NCI-H345 treated with DMSO at 0.1 percent for 48 hours (cell line): ENCODE data around the gene HOXC10.

Experiments used
- DNase-seq: peaks from one replicate; lab custom pipeline; 2025; ENCODE audit not compliant: unreplicated experiment; lab: John Stamatoyannopoulos, UW

HOXC10 gene

DNA sequence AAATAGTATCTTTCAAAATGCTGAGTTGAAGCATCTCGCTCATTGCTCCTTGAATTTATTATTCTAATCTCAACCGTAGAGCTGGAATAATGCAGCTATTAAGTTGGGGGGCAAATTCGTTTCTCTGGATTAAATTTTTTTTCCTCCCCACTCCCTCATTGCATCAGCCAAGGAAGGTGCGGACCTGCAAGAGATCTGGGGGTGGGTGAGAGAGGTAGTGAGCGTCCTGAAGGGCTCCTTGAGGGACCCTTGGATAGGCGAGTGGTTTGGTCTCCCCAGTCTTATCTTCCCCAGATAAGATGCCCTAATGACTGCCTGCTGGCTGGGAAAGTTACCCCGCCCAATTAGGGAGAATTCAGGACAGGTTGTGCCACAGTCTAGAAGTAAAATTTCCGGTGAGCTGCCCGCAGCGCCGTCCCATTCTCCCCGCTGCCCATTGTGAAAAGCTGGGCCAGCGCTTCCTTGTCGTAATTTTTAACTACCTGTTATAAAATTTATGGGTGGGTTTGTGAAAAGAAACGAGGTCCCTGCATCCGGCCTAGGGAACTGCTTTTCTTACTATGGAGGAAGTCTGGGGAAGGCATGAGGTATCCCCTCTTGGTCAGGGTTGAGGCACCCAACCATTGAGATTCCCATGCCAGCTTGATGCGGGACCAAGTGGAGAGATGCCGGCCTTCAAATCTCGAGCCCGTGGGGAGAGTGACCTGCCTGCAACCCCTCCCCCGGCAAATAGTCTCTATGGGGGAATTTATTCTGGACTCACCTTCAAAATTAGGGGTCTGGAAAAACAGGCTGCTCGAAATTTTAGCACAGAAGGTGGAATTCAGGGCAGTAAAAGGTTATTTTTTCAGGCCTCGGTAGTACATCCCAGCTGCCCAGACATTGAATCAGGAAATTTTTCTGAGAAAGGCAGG lies 30.3 kb downstream of the HOXC10 start:
- DNase-seq: no peak

GRCh38 chr12:54016051-54016450 lies 31.1 kb downstream of the HOXC10 start:
- DNase-seq: no peak

DNA sequence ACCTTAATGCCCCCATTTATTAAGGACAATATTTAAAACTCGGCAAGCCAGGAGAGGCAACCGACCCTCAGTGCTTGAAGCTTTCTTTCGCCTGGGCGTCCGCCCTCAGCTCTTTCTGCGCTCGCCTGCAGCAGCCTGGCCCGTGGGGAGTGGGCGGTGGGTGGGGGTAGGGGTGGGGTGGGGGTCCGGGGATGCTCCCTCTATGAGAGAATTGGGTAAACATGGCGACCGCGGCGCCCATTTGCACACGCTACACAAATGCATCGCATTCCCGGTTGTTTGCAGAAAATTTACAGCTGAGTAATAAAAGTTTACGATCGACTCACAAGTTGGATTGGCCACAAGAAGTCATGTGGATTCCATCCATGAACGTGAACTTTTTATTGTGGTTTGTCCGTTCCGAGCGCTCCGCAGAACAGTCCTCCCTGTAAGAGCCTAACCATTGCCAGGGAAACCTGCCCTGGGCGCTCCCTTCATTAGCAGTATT lies 31.6 kb downstream of the HOXC10 start:
- DNase-seq: no peak

DNA sequence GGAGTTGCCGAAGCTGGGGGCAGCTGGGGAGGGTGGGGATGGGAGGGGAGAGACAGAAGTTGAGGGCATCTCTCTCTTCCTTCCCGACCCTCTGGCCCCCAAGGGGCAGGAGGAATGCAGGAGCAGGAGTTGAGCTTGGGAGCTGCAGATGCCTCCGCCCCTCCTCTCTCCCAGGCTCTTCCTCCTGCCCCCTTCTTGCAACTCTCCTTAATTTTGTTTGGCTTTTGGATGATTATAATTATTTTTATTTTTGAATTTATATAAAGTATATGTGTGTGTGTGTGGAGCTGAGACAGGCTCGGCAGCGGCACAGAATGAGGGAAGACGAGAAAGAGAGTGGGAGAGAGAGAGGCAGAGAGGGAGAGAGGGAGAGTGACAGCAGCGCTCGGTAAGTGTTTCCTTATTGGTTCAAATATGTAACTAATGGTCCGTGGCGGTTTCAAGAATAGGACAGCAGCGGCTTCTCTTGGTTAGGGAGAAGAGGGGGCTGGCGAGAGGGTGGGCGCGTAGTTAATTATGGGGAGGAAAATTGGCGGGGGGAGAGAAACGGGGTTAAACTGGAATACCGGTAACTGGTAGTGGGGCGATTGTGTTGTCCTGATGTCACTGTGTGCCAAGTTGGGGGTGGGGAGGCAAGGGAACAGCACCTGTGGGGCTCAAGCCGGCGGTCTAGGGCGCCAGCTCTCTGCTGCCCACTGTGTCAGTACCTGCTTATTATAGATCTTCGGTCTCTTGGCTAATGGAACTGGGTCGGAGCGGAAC lies 32.3 kb downstream of the HOXC10 start:
- no peak for DNase-seq

DNA sequence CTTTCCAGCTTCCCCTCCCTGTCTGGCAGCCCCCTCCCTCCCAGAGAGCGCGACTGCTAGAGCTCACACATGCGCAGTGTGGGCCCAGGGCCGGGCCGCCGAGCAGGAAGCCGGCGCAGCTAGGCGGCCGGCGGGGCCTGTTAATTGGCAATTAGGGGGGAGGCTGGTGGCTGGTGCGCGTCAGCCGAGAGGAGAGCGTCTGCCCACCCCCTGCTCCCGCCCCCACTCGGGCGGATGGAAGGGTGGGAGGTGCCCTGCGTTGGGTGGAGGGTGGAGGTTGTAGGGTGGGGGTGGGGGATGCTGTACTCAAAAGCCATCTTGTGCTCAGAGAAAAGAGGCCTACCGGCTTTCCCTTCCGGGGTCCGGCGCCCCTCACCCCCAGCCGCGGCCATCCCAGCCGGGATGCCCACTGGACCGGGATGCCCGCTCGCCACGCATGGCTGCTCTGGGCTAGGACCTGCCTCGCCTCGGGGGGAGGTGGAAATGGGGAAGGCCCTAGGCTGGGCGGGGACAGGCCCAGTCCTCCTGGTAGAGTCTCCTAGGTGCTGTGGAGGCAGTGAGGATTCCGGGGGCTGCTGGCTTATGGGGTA lies 33.0 kb downstream of the HOXC10 start:
- peak; percentile 53 for DNase-seq

DNA sequence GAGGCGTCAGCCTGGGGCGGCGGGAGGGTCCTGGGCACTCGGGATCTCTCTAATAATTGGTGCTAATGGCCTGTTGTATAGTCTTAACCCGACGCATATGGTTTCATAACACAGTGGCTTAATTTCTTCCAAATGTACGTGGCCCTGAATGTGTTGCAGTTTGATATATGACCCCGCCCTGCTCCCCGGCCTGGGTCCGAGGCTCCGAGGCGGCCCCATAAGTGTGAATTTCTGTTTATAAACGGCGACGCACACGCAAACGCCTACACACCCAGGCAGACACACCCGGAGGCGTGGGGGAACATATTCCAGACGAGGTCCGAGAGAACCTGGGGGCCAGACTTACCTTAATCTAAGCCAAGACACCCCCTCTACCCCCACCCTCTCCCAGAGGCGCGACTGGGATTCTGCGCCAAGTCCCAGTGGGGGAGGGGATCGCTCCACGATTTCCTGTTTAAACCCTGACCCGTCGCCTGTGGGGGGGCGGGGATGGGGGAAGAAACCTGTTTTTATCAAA lies 33.6 kb downstream of the HOXC10 start:
- no peak for DNase-seq

DNA sequence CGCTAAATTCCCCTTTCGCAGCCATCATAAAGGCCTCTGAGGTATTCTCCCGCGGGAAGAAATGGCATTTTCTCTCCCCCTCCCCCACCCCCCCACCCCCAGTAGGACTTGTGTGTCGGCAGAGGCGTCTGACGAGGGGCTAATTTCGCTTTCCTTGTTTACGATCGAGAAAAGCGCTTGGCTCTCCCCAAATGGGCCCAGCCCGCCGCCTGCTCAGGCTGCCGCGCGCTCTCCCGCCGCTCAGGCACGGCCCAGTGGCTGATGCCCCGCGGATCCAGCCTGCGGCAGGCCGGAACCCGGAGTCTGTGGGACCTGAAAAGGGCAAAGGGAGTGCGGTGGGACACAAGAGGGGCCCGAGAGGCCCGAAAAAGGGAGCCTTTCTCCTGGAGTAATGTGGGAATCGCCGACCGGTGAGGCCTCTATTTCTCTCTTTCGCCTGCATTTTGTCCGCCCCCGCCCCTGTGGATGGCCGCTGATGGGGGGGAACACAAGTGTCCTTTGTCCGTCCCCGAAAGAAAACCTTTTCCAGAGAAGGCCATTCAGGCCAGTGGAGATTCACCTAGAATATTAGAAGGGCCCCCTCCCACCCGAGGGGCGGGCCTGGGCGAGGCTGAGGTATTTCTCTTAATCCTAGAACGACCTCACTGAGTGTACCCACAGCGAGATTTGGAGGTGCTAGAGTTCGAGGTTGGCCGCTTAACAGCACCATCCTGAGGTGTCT lies 34.3 kb downstream of the HOXC10 start:
- no peak for DNase-seq

DNA sequence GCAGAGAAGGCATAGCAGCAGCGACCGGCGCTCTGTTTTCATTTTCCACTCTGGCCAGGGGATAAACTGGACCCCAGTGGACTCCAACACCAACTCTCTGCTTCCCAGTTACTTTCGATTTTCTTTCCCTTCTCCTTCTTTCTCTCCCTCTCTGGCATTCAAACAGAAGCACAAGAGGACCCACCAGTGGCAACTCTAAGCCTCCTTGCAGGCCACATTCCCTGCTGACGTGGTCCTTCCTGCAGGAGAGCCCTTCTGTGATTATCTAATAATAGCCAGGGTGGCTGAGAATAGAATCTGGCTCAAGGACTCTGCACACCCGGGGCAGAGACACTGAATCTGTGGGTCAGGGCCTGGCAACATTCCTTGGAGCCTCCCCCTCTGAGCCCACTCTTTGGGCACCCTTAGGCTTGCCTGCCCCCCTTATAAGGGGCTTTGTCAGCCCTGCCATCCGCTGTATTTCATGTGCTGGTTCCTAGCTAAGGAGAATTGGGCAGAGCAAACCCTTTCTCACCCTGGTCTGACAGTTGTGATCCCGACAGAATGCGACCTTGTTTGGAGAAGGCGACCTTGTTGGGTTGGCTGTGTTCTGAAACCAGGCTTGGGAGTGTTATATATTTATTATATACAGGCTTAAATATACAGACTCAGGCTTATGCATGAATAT lies 35.1 kb downstream of the HOXC10 start:
- no peak for DNase-seq

- no peak for DNase-seq
These were observed 35.9 kb downstream of the HOXC10 start for GRCh38 chr12:54020591-54021405.

- no peak for DNase-seq
These were observed 36.6 kb downstream of the HOXC10 start for GRCh38 chr12:54021432-54022013.

- no peak for DNase-seq
These were observed 38.3 kb downstream of the HOXC10 start for GRCh38 chr12:54022960-54023884.

DNA sequence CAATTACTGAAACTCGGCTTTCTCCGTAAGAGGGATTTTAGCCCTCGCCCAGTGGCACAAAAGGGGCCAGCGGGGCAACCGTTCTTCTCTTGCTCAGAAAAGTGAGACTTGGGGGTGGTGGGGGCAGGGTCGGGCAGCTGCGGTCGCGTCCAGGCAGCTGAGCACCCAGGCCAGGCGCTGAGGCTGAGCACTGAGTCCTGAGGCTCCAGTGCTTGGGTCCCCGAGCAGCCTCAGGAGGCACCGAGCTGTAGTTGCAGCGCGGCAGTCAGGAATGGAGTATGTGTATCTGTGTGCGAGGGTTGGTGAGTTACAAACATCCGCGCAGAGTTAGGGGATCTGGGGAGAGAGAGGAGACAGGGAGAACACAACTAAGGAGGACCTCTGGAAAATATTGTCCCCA lies 39.2 kb downstream of the HOXC10 start:
- no peak for DNase-seq

DNA sequence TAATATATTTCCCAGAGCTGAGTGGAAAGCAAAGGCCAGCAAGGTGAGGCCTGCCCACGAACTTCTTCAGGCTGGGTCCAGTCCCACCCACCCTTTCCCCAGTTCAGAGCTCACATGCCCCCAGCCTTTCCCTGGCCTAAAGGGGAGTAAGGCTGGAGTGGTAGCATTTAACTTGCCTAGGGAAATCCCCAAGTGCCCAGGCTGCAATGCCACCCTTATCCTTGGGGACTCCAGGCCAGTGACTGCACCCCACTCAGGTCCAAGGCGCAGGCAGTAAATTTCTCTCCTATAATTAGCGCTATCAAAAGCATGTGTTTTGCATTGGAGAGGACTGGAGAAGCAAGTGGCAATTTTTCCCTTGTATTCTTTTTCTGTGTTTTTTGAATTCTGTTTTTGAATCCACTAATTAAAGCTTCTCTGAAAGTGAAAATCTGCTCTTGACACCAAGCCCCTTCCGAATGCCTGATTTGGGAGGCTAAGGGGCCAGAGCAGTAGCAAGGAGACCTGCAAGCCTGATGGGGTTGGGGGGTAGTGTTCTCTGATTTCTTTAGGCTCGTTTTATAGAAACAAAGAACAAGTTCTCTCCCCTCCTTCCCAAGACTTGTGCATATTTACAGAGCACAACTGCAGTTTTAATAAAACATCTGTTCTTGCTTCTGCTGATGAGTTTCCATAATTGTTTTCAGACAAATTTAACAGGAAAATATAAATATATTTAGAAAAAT lies 39.8 kb downstream of the HOXC10 start:
- DNase-seq: no peak

- no peak for DNase-seq
These were observed 40.8 kb downstream of the HOXC10 start for GRCh38 chr12:54025499-54026405.

- DNase-seq: no peak
These were observed 41.9 kb downstream of the HOXC10 start for GRCh38 chr12:54026640-54027441.

DNA sequence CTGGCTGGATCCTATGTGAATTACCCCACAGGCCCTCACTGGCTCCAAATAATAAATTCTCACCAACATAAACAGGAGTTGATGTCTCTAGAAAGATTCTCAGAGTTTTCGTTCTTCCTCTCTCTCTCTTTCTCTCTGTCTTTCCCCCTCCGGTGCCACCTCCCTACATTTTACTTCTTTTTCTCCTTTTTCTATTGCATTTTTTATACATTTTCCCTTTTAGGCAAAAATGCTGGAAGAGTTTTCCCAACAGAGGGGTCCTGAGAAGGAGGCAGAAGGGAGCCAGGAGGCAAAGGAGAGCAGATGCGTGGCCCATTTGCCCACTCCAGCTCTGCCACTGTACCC lies 42.5 kb downstream of the HOXC10 start:
- DNase-seq: no peak
